HCT116 (cell line): ENCODE data around the gene ST7. TPM values are rescaled to one million over a fixed set of nuclear protein-coding genes. Genes with fewer than 3 reads are reported as not detected.

Experiments used
- ATAC-seq: fragments of 200-7000 bp; cut with Tn5 transposase; 2 replicates; pipeline ENCODE4 v1.9.1; 2020; ENCODE audit warnings: mild to moderate bottlenecking, moderate library complexity
- BruUV-seq: library from RNA; stranded (reverse); fragments of 400-500 nt; replicated peaks from 2 replicates; lab custom pipeline; 2021; lab: Mats Ljungman, UMichigan
- CTCF ChIA-PET: fragments of 300-600 bp; sonication (Branson Sonifier 250); formaldehyde crosslinking; loops from one replicate; lab custom pipeline; 2021; ENCODE audit warnings: antibody characterized with exemption; lab: Charles Lee
- POLR2A ChIA-PET: fragments of 300-600, 350-600 bp; sonication (Branson Sonifier 250); formaldehyde crosslinking; loops from one replicate; lab custom pipeline; 2021; ENCODE audit warnings: antibody characterized with exemption; lab: Charles Lee
- RAD21 ChIA-PET, 2 experiments: fragments of 300-600 bp; sonication (Branson Sonifier 250); formaldehyde crosslinking; loops; one replicate each; lab custom pipeline; 2023; ENCODE audit warnings: low total read pairs in 2 of 2; ENCODE audit not compliant: uncharacterized antibody in 2 of 2, unreplicated experiment in 2 of 2, low non-redundant PET in 1 of 2; lab: Charles Lee
- DNase-seq: peaks from one replicate; pipeline ENCODE4 v3.0.0-alpha.2; 2010; ENCODE audit warnings: low read depth, low spot score
- H2AFZ ChIP-seq: fragments of 200-600 bp; shearing (Covaris generic), sonication (generic); 2 replicates; pipeline ENCODE4 v1.6.1; 2017; ENCODE audit warnings: low read depth, mixed run types, mixed read lengths, antibody characterized with exemption, low read length; ENCODE audit not compliant: poor library complexity, severe bottlenecking
- H3K27ac ChIP-seq: 2 replicates; pipeline ENCODE4 v1.5.1; 2012; ENCODE audit warnings: low read depth, low read length
- H3K27me3 ChIP-seq: fragments of 200-600 bp; sonication (generic); 2 replicates; pipeline ENCODE4 v1.6.1; 2016; ENCODE audit warnings: mixed run types, low read length, mixed read lengths; ENCODE audit not compliant: insufficient read depth
- H3K36me3 ChIP-seq, 2 experiments: fragments of 200-500 bp in 1 of 2; fragments of 200-600 bp in 1 of 2; sonication (Bioruptor generic) in 1 of 2; sonication (generic) in 1 of 2; 2 replicates each; pipeline versions ENCODE4 v1.5.1 to v1.6.1; 2014 to 2016; ENCODE audit warnings: low read length in 2 of 2, inconsistent platforms in 1 of 2, mixed read lengths in 1 of 2, mixed run types in 1 of 2; ENCODE audit not compliant: insufficient read depth in 2 of 2, control insufficient read depth in 1 of 2
- H3K4me1 ChIP-seq, 2 experiments: fragments of 200-600 bp in 1 of 2; sonication (generic) in 1 of 2; 2 replicates each; pipeline versions ENCODE4 v1.5.1 to v1.6.1; 2012 to 2017; ENCODE audit warnings: low read length in 2 of 2, inconsistent platforms in 1 of 2, mild to moderate bottlenecking in 1 of 2, mixed read lengths in 1 of 2, mixed run types in 1 of 2, moderate library complexity in 1 of 2; ENCODE audit not compliant: insufficient read depth in 2 of 2, control insufficient read depth in 1 of 2
- H3K4me2 ChIP-seq: fragments of 200-600 bp; sonication (generic); 2 replicates; pipeline ENCODE4 v1.6.1; 2017; ENCODE audit warnings: mixed run types, low read length, mixed read lengths
- H3K4me3 ChIP-seq, 2 experiments: fragments of 200-600 bp in 1 of 2; sonication (generic) in 1 of 2; replicated peaks in 1 of 2; 2 replicates each; pipeline ENCODE4 v1.5.1; 2011 to 2016; ENCODE audit warnings: low read length in 2 of 2, control low read depth in 1 of 2, low read depth in 1 of 2, mild to moderate bottlenecking in 1 of 2, mixed read lengths in 1 of 2, mixed run types in 1 of 2
- H3K79me2 ChIP-seq: fragments of 200-600 bp; sonication (generic); 2 replicates; pipeline ENCODE4 v1.6.1; 2017; ENCODE audit warnings: mild to moderate bottlenecking, mixed run types, low read length, moderate library complexity, mixed read lengths; ENCODE audit not compliant: insufficient read depth
- H3K9ac ChIP-seq: fragments of 200-600 bp; sonication (generic); 2 replicates; pipeline ENCODE4 v1.6.1; 2016; ENCODE audit warnings: low read length, mixed read lengths
- H3K9me2 ChIP-seq: fragments of 200-600 bp; sonication (generic), shearing (Covaris generic); 2 replicates; pipeline ENCODE4 v1.6.1; 2017; ENCODE audit warnings: mixed run types, mild to moderate bottlenecking, moderate library complexity; ENCODE audit not compliant: insufficient read depth
- H3K9me3 ChIP-seq, 2 experiments: fragments of 200-500 bp in 1 of 2; fragments of 200-600 bp in 1 of 2; sonication (Bioruptor generic) in 1 of 2; sonication (generic) in 1 of 2; 2 replicates each; pipeline ENCODE4 v1.6.1; 2014 to 2017; ENCODE audit warnings: low read length in 2 of 2, mixed read lengths in 2 of 2, inconsistent platforms in 1 of 2, low read depth in 1 of 2, mild to moderate bottlenecking in 1 of 2, mixed run types in 1 of 2, moderate library complexity in 1 of 2; ENCODE audit not compliant: control insufficient read depth in 1 of 2, insufficient read depth in 1 of 2
- H4K20me1 ChIP-seq: fragments of 200-600 bp; sonication (generic), shearing (Covaris generic); 2 replicates; pipeline ENCODE4 v1.6.1; 2017; ENCODE audit warnings: mixed run types, mild to moderate bottlenecking, moderate library complexity; ENCODE audit not compliant: insufficient read depth
- CEBPB ChIP-seq: IDR thresholded peaks from 2 replicates; pipeline ENCODE4 v1.6.1; 2012; ENCODE audit warnings: low read depth
- EGR1 ChIP-seq: IDR thresholded peaks from 2 replicates; pipeline ENCODE4 v1.6.1; 2012; ENCODE audit warnings: low read depth
- ELF1 ChIP-seq: IDR thresholded peaks from 2 replicates; pipeline ENCODE4 v1.6.1; 2012; ENCODE audit warnings: low read depth, borderline replicate concordance
- EZH2phosphoT487 ChIP-seq: fragments of 200-600 bp; IDR thresholded peaks from 2 replicates; pipeline ENCODE4 v1.6.1; 2018; ENCODE audit warnings: antibody characterized with exemption, borderline replicate concordance
- RAD21 ChIP-seq: IDR thresholded peaks from 2 replicates; pipeline ENCODE4 v1.6.1; 2012; ENCODE audit warnings: low read depth, mild to moderate bottlenecking
- SP1 ChIP-seq: IDR thresholded peaks from 2 replicates; pipeline ENCODE4 v1.6.1; 2012; ENCODE audit warnings: low read depth
- intact Hi-C: fragments of 100-400 bp; cut with micrococcal nuclease; formaldehyde crosslinking; loops from 2 replicates; pipeline ENCODE4 v1.10.0; 2022
- total RNA-seq: library from RNA; stranded (reverse); gene quantifications from one replicate; pipeline ENCODE4 v1.2.1, GENCODE V29; 2021; ENCODE audit not compliant: unreplicated experiment
- TF ChIP-seq, protein P1 (sequence below): IDR thresholded peaks from 2 replicates; pipeline ENCODE4 v1.6.1; 2011; ENCODE audit warnings: mild to moderate bottlenecking, low read length, moderate library complexity; ENCODE audit not compliant: insufficient replicate concordance; ENCODE audit errors: extremely low read depth
- TF ChIP-seq, protein P2 (sequence below), 3 experiments: fragments of 200-600 bp in 1 of 3; sonication (generic) in 1 of 3; IDR thresholded peaks in 2 of 3; conservative IDR thresholded peaks in 1 of 3; 2 replicates each; pipeline ENCODE4 v1.5.1; 2012 to 2017; ENCODE audit warnings: low read depth in 2 of 3, low read length in 2 of 3, antibody characterized with exemption in 1 of 3, borderline replicate concordance in 1 of 3, control low read depth in 1 of 3, mild to moderate bottlenecking in 1 of 3, mixed read lengths in 1 of 3, mixed run types in 1 of 3, moderate library complexity in 1 of 3; ENCODE audit not compliant: insufficient read depth in 1 of 3

ST7 gene
- total RNA-seq, 1 experiment from 2014 or later: 12.6 TPM

DNA sequence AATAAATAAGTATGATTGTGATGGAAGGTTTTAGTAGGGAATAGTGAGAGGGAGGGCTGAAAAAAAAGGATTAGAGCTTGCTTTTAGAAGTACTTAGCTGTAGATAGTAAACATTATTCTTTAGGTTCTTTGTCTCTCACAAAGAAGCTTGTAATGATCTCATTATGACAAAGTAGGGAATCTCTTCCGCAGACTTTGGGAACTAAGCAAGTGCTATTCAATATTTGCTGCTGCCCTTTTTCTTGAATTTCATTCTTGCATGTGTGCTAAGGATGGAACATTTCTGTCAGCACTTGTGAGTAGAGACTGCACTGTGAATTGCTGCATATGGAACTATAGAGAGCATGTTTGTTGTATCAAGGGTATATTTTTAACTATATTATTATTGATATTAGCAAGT, 173.4 kb downstream of the ST7 start (continued):
- TF ChIP-seq, protein P1, sequence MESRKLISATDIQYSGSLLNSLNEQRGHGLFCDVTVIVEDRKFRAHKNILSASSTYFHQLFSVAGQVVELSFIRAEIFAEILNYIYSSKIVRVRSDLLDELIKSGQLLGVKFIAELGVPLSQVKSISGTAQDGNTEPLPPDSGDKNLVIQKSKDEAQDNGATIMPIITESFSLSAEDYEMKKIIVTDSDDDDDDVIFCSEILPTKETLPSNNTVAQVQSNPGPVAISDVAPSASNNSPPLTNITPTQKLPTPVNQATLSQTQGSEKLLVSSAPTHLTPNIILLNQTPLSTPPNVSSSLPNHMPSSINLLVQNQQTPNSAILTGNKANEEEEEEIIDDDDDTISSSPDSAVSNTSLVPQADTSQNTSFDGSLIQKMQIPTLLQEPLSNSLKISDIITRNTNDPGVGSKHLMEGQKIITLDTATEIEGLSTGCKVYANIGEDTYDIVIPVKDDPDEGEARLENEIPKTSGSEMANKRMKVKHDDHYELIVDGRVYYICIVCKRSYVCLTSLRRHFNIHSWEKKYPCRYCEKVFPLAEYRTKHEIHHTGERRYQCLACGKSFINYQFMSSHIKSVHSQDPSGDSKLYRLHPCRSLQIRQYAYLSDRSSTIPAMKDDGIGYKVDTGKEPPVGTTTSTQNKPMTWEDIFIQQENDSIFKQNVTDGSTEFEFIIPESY: no peak
- TF ChIP-seq CEBPB: no peak

DNA sequence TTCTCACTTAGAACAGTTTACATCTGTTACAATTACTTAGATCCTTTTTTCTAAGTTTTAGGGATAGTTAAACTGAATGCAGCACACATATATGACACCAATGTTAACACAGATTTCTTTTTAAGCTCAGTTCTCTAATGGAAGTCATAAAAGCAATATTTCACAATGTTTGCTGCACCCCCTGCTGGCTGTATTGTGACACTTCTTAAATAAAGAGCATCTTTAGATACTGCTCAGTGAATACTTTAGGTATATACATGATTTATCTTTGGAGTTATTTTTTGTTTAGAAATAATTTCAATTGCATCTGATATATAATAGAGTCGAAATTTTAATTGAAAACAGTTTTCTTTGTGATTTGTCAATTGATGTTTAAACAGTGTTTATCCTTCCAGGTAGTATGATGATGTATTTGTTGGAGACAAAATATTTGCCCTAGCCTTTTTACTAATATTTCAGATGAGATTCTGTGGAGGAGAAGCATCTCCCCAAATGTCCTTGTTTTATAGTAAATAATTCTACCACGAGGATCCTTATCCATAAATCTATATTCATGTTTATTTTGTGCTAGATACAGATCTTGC, 174.4 kb downstream of the ST7 start:
- Histone ChIP-seq H4K20me1 (no peaks in the 10 kb centered on the region), H3K4me2 (no peak overlapping the region), H3K9me3 (no peaks in the 10 kb centered on the region), H3K27me3 (no peaks in the 10 kb centered on the region), H3K9ac (no peak overlapping the region), H3K4me1 (peaks cover 13 to 33% of the 10 kb centered on the region in 2 experiments), H3K36me3 (no peaks in the 10 kb centered on the region), H3K27ac (no peak overlapping the region), H3K79me2 (no peaks in the 10 kb centered on the region), H3K4me3 (no peak overlapping the region), H2AFZ (no peak overlapping the region), H3K9me2 (no peaks in the 10 kb centered on the region)
- ChIA-PET CTCF (interaction anchor here (0.6 to 3.2 kb wide), 19 partner anchors 9 to 954 kb away, joined by 3 to 26 read pairs (median 5); partner anchors contain the start of gene ST7), RAD21 (interaction anchor here in 1 of 2 experiments (0.8 kb wide), 1 partner anchor 139 kb away, joined by 3 read pairs; no protein-coding TSS in a partner anchor), POLR2A (no interaction called here)
- peak; percentile 76 for TF ChIP-seq CEBPB
- TF ChIP-seq, protein P2, sequence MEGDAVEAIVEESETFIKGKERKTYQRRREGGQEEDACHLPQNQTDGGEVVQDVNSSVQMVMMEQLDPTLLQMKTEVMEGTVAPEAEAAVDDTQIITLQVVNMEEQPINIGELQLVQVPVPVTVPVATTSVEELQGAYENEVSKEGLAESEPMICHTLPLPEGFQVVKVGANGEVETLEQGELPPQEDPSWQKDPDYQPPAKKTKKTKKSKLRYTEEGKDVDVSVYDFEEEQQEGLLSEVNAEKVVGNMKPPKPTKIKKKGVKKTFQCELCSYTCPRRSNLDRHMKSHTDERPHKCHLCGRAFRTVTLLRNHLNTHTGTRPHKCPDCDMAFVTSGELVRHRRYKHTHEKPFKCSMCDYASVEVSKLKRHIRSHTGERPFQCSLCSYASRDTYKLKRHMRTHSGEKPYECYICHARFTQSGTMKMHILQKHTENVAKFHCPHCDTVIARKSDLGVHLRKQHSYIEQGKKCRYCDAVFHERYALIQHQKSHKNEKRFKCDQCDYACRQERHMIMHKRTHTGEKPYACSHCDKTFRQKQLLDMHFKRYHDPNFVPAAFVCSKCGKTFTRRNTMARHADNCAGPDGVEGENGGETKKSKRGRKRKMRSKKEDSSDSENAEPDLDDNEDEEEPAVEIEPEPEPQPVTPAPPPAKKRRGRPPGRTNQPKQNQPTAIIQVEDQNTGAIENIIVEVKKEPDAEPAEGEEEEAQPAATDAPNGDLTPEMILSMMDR (IDR thresholded peaks at IDR 0.05 in 2 of 3, conservative IDR thresholded peaks at IDR 0.05 in 1 of 3; ENCODE audit: borderline replicate concordance in 1 of 3, insufficient read depth in 1 of 3, low read depth in 2 of 3, low read length in 2 of 3): peak; percentile 61 to 82 (median 68); a peak in 5 of 6 replicates
- TF ChIP-seq EZH2phosphoT487: no peak
- peak; percentile 74 for TF ChIP-seq RAD21
- no peak for TF ChIP-seq SP1
- 0 out of 2 replicates have a peak, but pooled peaks have one; percentile 20 for TF ChIP-seq EGR1
- TF ChIP-seq ELF1: no peak
- ATAC-seq (peak; percentile 55), DNase-seq (peak; percentile 28)
- intact Hi-C loops: loop anchor here (5.0 kb wide), 1 partner anchor 955 kb away; no protein-coding TSS in a partner anchor
- no TSS peak for BruUV-seq
